HepG2 (cell line): ENCODE measurements around the gene ZNF79. TPM values are rescaled to one million over a fixed set of nuclear protein-coding genes. Genes with fewer than 3 reads are reported as not detected.

Source experiments
- E2F2 ChIP-seq: sonication (generic); formaldehyde crosslinking; IDR thresholded peaks from 2 replicates; pipeline ENCODE4 v1.4.0; 2020; ENCODE audit warnings: missing genetic modification reagents, borderline replicate concordance
- FOXC1 ChIP-seq: sonication (generic); formaldehyde crosslinking; IDR thresholded peaks from 2 replicates; pipeline ENCODE4 v1.8.0; 2022; ENCODE audit warnings: mild to moderate bottlenecking, missing genetic modification reagents, borderline replicate concordance
- FOXK1 ChIP-seq: sonication (generic); formaldehyde crosslinking; IDR thresholded peaks from 2 replicates; pipeline ENCODE4 v1.4.0; 2020; ENCODE audit warnings: low read depth, missing genetic modification reagents, borderline replicate concordance
- FOXO1 ChIP-seq: sonication (generic); formaldehyde crosslinking; IDR thresholded peaks from 2 replicates; pipeline ENCODE4 v1.4.0; 2020; ENCODE audit warnings: missing genetic modification reagents
- KDM2A ChIP-seq: sonication (generic); formaldehyde crosslinking; IDR thresholded peaks from 2 replicates; pipeline ENCODE4 v1.4.0; 2020; ENCODE audit warnings: low read depth, missing genetic modification reagents, borderline replicate concordance
- KDM5A ChIP-seq: fragments of 200-600 bp; sonication (generic); IDR thresholded peaks from 2 replicates; pipeline ENCODE4 v1.7.0; 2018; ENCODE audit warnings: antibody characterized with exemption, mild to moderate bottlenecking, low read length, borderline replicate concordance
- KDM6A ChIP-seq: IDR thresholded peaks from 2 replicates; pipeline ENCODE4 v1.6.1; 2016; ENCODE audit warnings: low read depth
- MXD3 ChIP-seq: IDR thresholded peaks from 2 replicates; pipeline ENCODE4 v1.6.1; 2016; ENCODE audit warnings: mild to moderate bottlenecking, missing biosample characterization, missing genetic modification reagents
- NFRKB ChIP-seq: fragments of 450-650 bp; IDR thresholded peaks from 2 replicates; pipeline ENCODE4 v1.6.1; 2017
- REXO4 ChIP-seq: sonication (generic); formaldehyde crosslinking; IDR thresholded peaks from 2 replicates; pipeline ENCODE4 v1.8.0; 2022; ENCODE audit warnings: missing genetic modification reagents, mild to moderate bottlenecking, borderline replicate concordance
- SNAPC4 ChIP-seq: sonication (generic); formaldehyde crosslinking; IDR thresholded peaks from 2 replicates; pipeline ENCODE4 v1.4.0; 2020; ENCODE audit warnings: mild to moderate bottlenecking, missing genetic modification reagents
- TFAP4 ChIP-seq: sonication (generic); IDR thresholded peaks from 2 replicates; pipeline ENCODE4 v1.6.1; 2016; ENCODE audit warnings: low read depth, borderline replicate concordance
- YY1 ChIP-seq: IDR thresholded peaks from 2 replicates; pipeline ENCODE4 v1.6.1; 2011; ENCODE audit warnings: low read length, low read depth, moderate library complexity, mild to moderate bottlenecking; ENCODE audit not compliant: insufficient read depth, insufficient replicate concordance
- ZC3H4 ChIP-seq: sonication (generic); formaldehyde crosslinking; IDR thresholded peaks from 2 replicates; pipeline ENCODE4 v1.4.0; 2020; ENCODE audit warnings: missing genetic modification reagents, borderline replicate concordance
- ZNF143 ChIP-seq: sonication (generic); formaldehyde crosslinking; IDR thresholded peaks from 2 replicates; pipeline ENCODE4 v1.4.0; 2020; ENCODE audit warnings: missing genetic modification reagents
- ZNF512B ChIP-seq: sonication (generic); formaldehyde crosslinking; IDR thresholded peaks from 2 replicates; pipeline ENCODE4 v1.5.1; 2020; ENCODE audit warnings: missing genetic modification reagents, mild to moderate bottlenecking, borderline replicate concordance
- ZNF557 ChIP-seq: sonication (generic); formaldehyde crosslinking; IDR thresholded peaks from 2 replicates; pipeline ENCODE4 v1.4.0; 2020; ENCODE audit warnings: missing genetic modification reagents
- ZNF7 ChIP-seq: IDR thresholded peaks from 2 replicates; pipeline ENCODE4 v1.6.1; 2016; ENCODE audit warnings: missing biosample characterization, missing genetic modification reagents
- ZNF777 ChIP-seq: sonication (generic); formaldehyde crosslinking; IDR thresholded peaks from 2 replicates; pipeline ENCODE4 v1.4.0; 2020; ENCODE audit warnings: missing genetic modification reagents
- polyA plus RNA-seq, 8 experiments: library from polyadenylated mRNA; depleted of rRNA in 3 of 8; stranded (reverse) in 7 of 8; unstranded in 1 of 8; fragments of >200 nt; fragmentation: Illumina TruSeq in 4 of 8; extraction: Trizol in 4 of 8; gene quantifications; 2 replicates each; pipeline versions ENCODE4 v1.2.1 to v1.2.3, GENCODE V29; 2011 to 2016; ENCODE audit warnings: low read depth in 4 of 8, missing spikeins in 1 of 8, mixed read lengths in 1 of 8; ENCODE audit not compliant: insufficient read depth in 1 of 8
- total RNA-seq, 5 experiments: library from RNA; depleted of rRNA; stranded (reverse); fragments of >200 nt; fragmentation: Illumina TruSeq; extraction: Trizol; gene quantifications; 2 replicates each; pipeline ENCODE4 v1.2.3, GENCODE V29; 2016; ENCODE audit warnings: low read depth in 1 of 5

Gene ZNF79
- total and polyA plus RNA-seq, 2 of the 13 experiments (the other 11 are each of a cell fraction or from before 2014, with no cell fraction given): 3.7 to 8.1 TPM

GRCh38 chr9:127423934-127424675 is at the start of gene ZNF79 (continued):
- peak; percentile 98 for TF ChIP-seq SNAPC4
- no peak for TF ChIP-seq ZNF557 (CRISPR knock-in tag)
- peak; percentile 34; the same call in 1 of the 2 replicates for TF ChIP-seq E2F2 (CRISPR knock-in tag)
- peak; percentile 93 for TF ChIP-seq ZNF143
- no peak for TF ChIP-seq REXO4 (CRISPR knock-in tag)
- no peak for TF ChIP-seq ZNF512B (CRISPR knock-in tag)
- peak; percentile 64; the same call in 1 of the 2 replicates for TF ChIP-seq MXD3 (CRISPR knock-in tag)
- 0 out of 2 replicates have a peak, but pooled peaks have one; percentile 13 for TF ChIP-seq ZC3H4 (CRISPR knock-in tag)
- peak; percentile 60; the same call in 1 of the 2 replicates for TF ChIP-seq FOXC1 (CRISPR knock-in tag)
- TF ChIP-seq KDM5A: peak; percentile 88
- TF ChIP-seq KDM6A (CRISPR knock-in tag): no peak
- TF ChIP-seq YY1: peak; percentile 83
- TF ChIP-seq FOXK1 (CRISPR knock-in tag): peak; percentile 62; the same call in 1 of the 2 replicates
- TF ChIP-seq ZNF777 (CRISPR knock-in tag): no peak
- peak; percentile 89; the same call in 1 of the 2 replicates for TF ChIP-seq KDM2A (CRISPR knock-in tag)
- TF ChIP-seq FOXO1: no peak
- TF ChIP-seq TFAP4: peak; percentile 32; the same call in 1 of the 2 replicates
- TF ChIP-seq ZNF7: no peak
- no peak for TF ChIP-seq NFRKB
